ENCODE results near the gene APBB2.
A peak's percentile ranks its signal among the peaks of the same experiment; 100 is the strongest.

Gene APBB2

GRCh38 chr4:41102414-41103092, 111.8 kb downstream of the APBB2 start:
- no peak for DNase-seq (ENCODE audit: low spot score)

- DNase-seq (ENCODE audit: low spot score) = no peak
These were observed 116.0 kb downstream of the APBB2 start for GRCh38 chr4:41098093-41099048.

GRCh38 chr4:41095973-41096372, 118.4 kb downstream of the APBB2 start:
- DNase-seq (ENCODE audit: low spot score) = no peak

GRCh38 chr4:41095192-41095872, 119.0 kb downstream of the APBB2 start:
- no peak for DNase-seq (ENCODE audit: low spot score)

GRCh38 chr4:41092128-41092527, 122.2 kb downstream of the APBB2 start:
- no peak for DNase-seq (ENCODE audit: low spot score)

- no peak for DNase-seq (ENCODE audit: low spot score)
These were observed 132.5 kb downstream of the APBB2 start for GRCh38 chr4:41081847-41082246.

- DNase-seq (ENCODE audit: low spot score) = no peak
These were observed 133.4 kb downstream of the APBB2 start for GRCh38 chr4:41080976-41081375.

- DNase-seq (ENCODE audit: low spot score) = peak; percentile 85
These were observed 134.3 kb downstream of the APBB2 start for GRCh38 chr4:41079881-41080560.

GRCh38 chr4:41077628-41078027, 136.7 kb downstream of the APBB2 start:
- DNase-seq (ENCODE audit: low spot score) = no peak

- DNase-seq (ENCODE audit: low spot score) = peak; percentile 59
These were observed 137.9 kb downstream of the APBB2 start for GRCh38 chr4:41076481-41076880.

GRCh38 chr4:41074215-41074614, 140.1 kb downstream of the APBB2 start:
- no peak for DNase-seq (ENCODE audit: low spot score)

- DNase-seq (ENCODE audit: low spot score) = peak; percentile 79
These were observed 142.1 kb downstream of the APBB2 start for GRCh38 chr4:41072021-41072777.

GRCh38 chr4:41070516-41071281, 143.6 kb downstream of the APBB2 start:
- no peak for DNase-seq (ENCODE audit: low spot score)

GRCh38 chr4:41069838-41070237, 144.5 kb downstream of the APBB2 start:
- no peak for DNase-seq (ENCODE audit: low spot score)

- DNase-seq (ENCODE audit: low spot score) = no peak
These were observed 145.1 kb downstream of the APBB2 start for GRCh38 chr4:41069257-41069656.

GRCh38 chr4:41067369-41067768, 147.0 kb downstream of the APBB2 start:
- DNase-seq (ENCODE audit: low spot score) = no peak

- DNase-seq (ENCODE audit: low spot score) = no peak
These were observed 148.3 kb downstream of the APBB2 start for GRCh38 chr4:41066049-41066448.

- DNase-seq (ENCODE audit: low spot score) = no peak
These were observed 148.8 kb downstream of the APBB2 start for GRCh38 chr4:41065434-41066006.

GRCh38 chr4:41064953-41065352, 149.4 kb downstream of the APBB2 start:
- DNase-seq (ENCODE audit: low spot score) = no peak
